ENCODE measurements around the gene UST. TPM values are rescaled to one million over a fixed set of nuclear protein-coding genes. Genes with fewer than 3 reads are reported as not detected.
"Not testable (repeated sequence)": the region's sequence is repeated elsewhere in the genome, so short reads cannot be mapped to it uniquely, and the experiment has no call there.

UST gene
- total RNA-seq, 2 donors from 2014 or later, result 1.1 to 2.7 TPM

- Histone ChIP-seq H3K27me3 (no peaks in the 10 kb centered on the region), H3K27ac (no peak overlapping the region), H3K9me3 (no peaks in the 10 kb centered on the region), H3K36me3 (no peaks in the 10 kb centered on the region), H3K9ac (ENCODE audit: low read depth in 2 of 2, low read length in 2 of 2) (no peak overlapping the region), H3K4me1 (no peaks in the 10 kb centered on the region), H3K4me3 (no peak overlapping the region)
- no peak for TF ChIP-seq CTCF (IDR thresholded peaks at IDR 0.05)
- peak; percentile 63 for DNase-seq
- intact Hi-C loops (cut with DNase I), result no loop called here
Measured at GRCh38 chr6:148972481-148972880, 225.7 kb downstream of the UST start.

GRCh38 chr6:148973538-148974208, 226.8 kb downstream of the UST start:
- Histone ChIP-seq H3K27me3 (no peaks in the 10 kb centered on the region), H3K9me3 (no peaks in the 10 kb centered on the region), H3K27ac (no peak overlapping the region), H3K4me1 (no peaks in the 10 kb centered on the region), H3K4me3 (no peak overlapping the region), H3K36me3 (no peaks in the 10 kb centered on the region), H3K9ac (ENCODE audit: low read depth in 2 of 2, low read length in 2 of 2) (no peak overlapping the region)
- TF ChIP-seq CTCF (IDR thresholded peaks at IDR 0.05), result peak; percentile 25
- intact Hi-C loops (cut with DNase I), result no loop called here
- DNase-seq, result no peak

- H3K4me3 ChIP-seq, result no peak overlapping the region
- no peak overlapping the region for H3K27ac ChIP-seq
- no peaks in the 10 kb centered on the region for H3K36me3 ChIP-seq
- no peaks in the 10 kb centered on the region for H3K9me3 ChIP-seq
- H3K4me1 ChIP-seq, result no peaks in the 10 kb centered on the region
- intact Hi-C loops (cut with DNase I), result no loop called here
- no peaks in the 10 kb centered on the region for H3K27me3 ChIP-seq
- no peak overlapping the region for H3K9ac ChIP-seq (ENCODE audit: low read depth in 2 of 2, low read length in 2 of 2)
- TF ChIP-seq CTCF (IDR thresholded peaks at IDR 0.05), result no peak
- DNase-seq, result no peak
Measured at GRCh38 chr6:148974351-148974750, 227.5 kb downstream of the UST start.

- H3K27ac ChIP-seq; intact Hi-C loops (cut with DNase I); H3K27me3 ChIP-seq; H3K9ac ChIP-seq (ENCODE audit: low read depth in 2 of 2, low read length in 2 of 2); H3K4me3 ChIP-seq; H3K4me1 ChIP-seq; DNase-seq; H3K36me3 ChIP-seq; H3K9me3 ChIP-seq: not testable (repeated sequence)
Measured at GRCh38 chr6:148978298-148978697, 231.5 kb downstream of the UST start.

GRCh38 chr6:148979014-148979901, 232.4 kb downstream of the UST start:
- intact Hi-C loops (cut with DNase I), result no loop called here

More at GRCh38 chr6:148979014-148979901, 232.4 kb downstream of the UST start:
- Histone ChIP-seq H3K9me3 (no peaks in the 10 kb centered on the region), H3K9ac (ENCODE audit: low read depth in 2 of 2, low read length in 2 of 2) (no peak overlapping the region), H3K4me3 (no peak overlapping the region), H3K4me1 (no peaks in the 10 kb centered on the region), H3K27ac (no peak overlapping the region), H3K36me3 (no peaks in the 10 kb centered on the region), H3K27me3 (no peaks in the 10 kb centered on the region)
- TF ChIP-seq CTCF (IDR thresholded peaks at IDR 0.05), result no peak
- no peak for DNase-seq
